Vagina (tissue), 2 donors: ENCODE measurements around the gene PROM2. TPM values are rescaled to one million over a fixed set of nuclear protein-coding genes. Genes with fewer than 3 reads are reported as not detected.

ENCODE experiments used
- DNase-seq, 2 donors: peaks; one replicate each; pipeline ENCODE4 v3.0.0-alpha.2; 2017; ENCODE audit errors: extremely low spot score in 2 of 2
- H3K27ac ChIP-seq: fragments of 200-600 bp; sonication (generic); one replicate; pipeline ENCODE4 v1.5.1; 2019
- H3K27me3 ChIP-seq: fragments of 200-600 bp; sonication (generic); one replicate; pipeline ENCODE4 v1.5.1; 2019
- H3K36me3 ChIP-seq, 2 donors: fragments of 200-600 bp; sonication (generic); one replicate each; pipeline ENCODE4 v1.5.1; 2017 to 2019
- H3K4me1 ChIP-seq: fragments of 200-600 bp; sonication (generic); one replicate; pipeline ENCODE4 v1.5.1; 2019
- H3K4me3 ChIP-seq, 2 donors: fragments of 200-600 bp; sonication (generic); 1 replicate in 1 of 2; 2 replicates in 1 of 2; pipeline ENCODE4 v1.5.1; 2016 to 2019
- H3K9me3 ChIP-seq: fragments of 200-600 bp; sonication (generic); one replicate; pipeline ENCODE4 v1.5.1; 2019
- POLR2A ChIP-seq, 2 donors: fragments of 450-650 bp; IDR thresholded peaks; one replicate each; pipeline ENCODE4 v1.6.1; 2017; ENCODE audit warnings: antibody characterized with exemption in 2 of 2, mild to moderate bottlenecking in 2 of 2, moderate library complexity in 2 of 2
- POLR2AphosphoS5 ChIP-seq, 2 donors: sonication (generic); formaldehyde crosslinking; IDR thresholded peaks; one replicate each; pipeline ENCODE4 v1.9.0; 2017; ENCODE audit warnings: antibody characterized with exemption in 2 of 2, mild to moderate bottlenecking in 2 of 2, low read depth in 1 of 2; ENCODE audit not compliant: insufficient read depth in 1 of 2
- intact Hi-C: fragments of 100-400 bp; cut with DNase I; formaldehyde crosslinking; loops from one replicate; pipeline ENCODE4 v1.15.1; 2023
- total RNA-seq: library from RNA; depleted of rRNA; stranded (reverse); fragments of >200 nt; gene quantifications from one replicate; pipeline ENCODE4 v1.2.3, GENCODE V29; 2016
- TF ChIP-seq, protein P1 (sequence below), 3 experiments: fragments of 450-650 bp in 2 of 3; fragments of 200-600 bp in 1 of 3; sonication (generic) in 1 of 3; IDR thresholded peaks; one replicate each; pipeline ENCODE4 v1.5.1; 2017 to 2019; ENCODE audit warnings: antibody characterized with exemption in 3 of 3, mild to moderate bottlenecking in 2 of 3, moderate library complexity in 2 of 3

Gene PROM2
- total RNA-seq, 1 donor from 2014 or later, result 70.5 TPM

- Histone ChIP-seq H3K4me1 (no peaks in the 10 kb centered on the region), H3K4me3 (no peak overlapping the region), H3K9me3 (no peaks in the 10 kb centered on the region), H3K27ac (no peak overlapping the region), H3K27me3 (no peaks in the 10 kb centered on the region), H3K36me3 (no peaks in the 10 kb centered on the region)
- TF ChIP-seq POLR2A (IDR thresholded peaks at IDR 0.05) (no peak), POLR2AphosphoS5 (IDR thresholded peaks at IDR 0.05; ENCODE audit: insufficient read depth in 1 of 2, low read depth in 1 of 2) (no peak)
- TF ChIP-seq, protein P1, sequence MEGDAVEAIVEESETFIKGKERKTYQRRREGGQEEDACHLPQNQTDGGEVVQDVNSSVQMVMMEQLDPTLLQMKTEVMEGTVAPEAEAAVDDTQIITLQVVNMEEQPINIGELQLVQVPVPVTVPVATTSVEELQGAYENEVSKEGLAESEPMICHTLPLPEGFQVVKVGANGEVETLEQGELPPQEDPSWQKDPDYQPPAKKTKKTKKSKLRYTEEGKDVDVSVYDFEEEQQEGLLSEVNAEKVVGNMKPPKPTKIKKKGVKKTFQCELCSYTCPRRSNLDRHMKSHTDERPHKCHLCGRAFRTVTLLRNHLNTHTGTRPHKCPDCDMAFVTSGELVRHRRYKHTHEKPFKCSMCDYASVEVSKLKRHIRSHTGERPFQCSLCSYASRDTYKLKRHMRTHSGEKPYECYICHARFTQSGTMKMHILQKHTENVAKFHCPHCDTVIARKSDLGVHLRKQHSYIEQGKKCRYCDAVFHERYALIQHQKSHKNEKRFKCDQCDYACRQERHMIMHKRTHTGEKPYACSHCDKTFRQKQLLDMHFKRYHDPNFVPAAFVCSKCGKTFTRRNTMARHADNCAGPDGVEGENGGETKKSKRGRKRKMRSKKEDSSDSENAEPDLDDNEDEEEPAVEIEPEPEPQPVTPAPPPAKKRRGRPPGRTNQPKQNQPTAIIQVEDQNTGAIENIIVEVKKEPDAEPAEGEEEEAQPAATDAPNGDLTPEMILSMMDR (IDR thresholded peaks at IDR 0.05), result no peak
- DNase-seq, result no peak
- intact Hi-C loops, result no loop called here
Measured at GRCh38 chr2:95325590-95326432, 51.6 kb downstream of the PROM2 start.

DNA sequence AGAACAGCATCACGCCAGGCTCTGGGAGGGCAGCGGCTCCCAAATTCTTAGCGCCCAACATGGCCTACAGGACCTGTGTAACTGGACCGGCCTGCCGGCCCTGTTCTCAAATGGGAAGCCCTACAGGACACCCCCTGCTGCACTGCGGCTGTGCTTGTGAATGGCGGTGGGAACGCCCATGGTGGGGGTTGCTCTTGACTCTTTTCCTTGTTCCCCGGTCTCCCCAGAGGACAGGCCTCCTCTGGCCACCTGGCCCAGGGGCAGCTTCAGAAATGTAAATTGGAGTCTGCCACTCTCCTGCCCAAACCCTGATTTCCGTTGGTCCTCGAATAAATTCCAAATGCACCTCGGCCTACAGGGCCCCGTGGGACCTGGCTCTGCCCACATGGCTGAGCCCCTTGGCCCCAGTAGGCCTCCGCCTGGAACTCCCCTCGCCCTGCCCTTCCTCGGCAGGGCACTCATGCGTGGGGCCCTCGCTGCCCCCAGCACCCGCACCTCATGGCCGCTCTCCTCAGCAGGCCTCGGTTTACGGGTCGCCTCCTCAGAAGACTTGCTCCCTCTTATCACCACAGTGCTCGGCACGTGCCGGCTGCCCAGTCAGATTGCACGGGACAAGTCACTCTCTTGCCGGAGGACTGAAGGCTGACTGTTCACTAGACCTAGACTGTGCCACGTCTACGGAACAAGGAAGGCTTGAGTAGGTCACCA is 52.3 kb downstream of the PROM2 start:
- TF ChIP-seq POLR2AphosphoS5 (IDR thresholded peaks at IDR 0.05; ENCODE audit: insufficient read depth in 1 of 2, low read depth in 1 of 2) (no peak), POLR2A (IDR thresholded peaks at IDR 0.05) (no peak)
- TF ChIP-seq, protein P1 (IDR thresholded peaks at IDR 0.05), result no peak
- Histone ChIP-seq H3K27ac (no peak overlapping the region), H3K4me3 (no peak overlapping the region), H3K36me3 (no peaks in the 10 kb centered on the region), H3K27me3 (no peaks in the 10 kb centered on the region), H3K4me1 (no peaks in the 10 kb centered on the region), H3K9me3 (no peaks in the 10 kb centered on the region)
- intact Hi-C loops, result no loop called here
- no peak for DNase-seq

GRCh38 chr2:95327861-95328260 is 53.6 kb downstream of the PROM2 start:
- Histone ChIP-seq H3K36me3 (no peaks in the 10 kb centered on the region), H3K27me3 (no peaks in the 10 kb centered on the region), H3K4me1 (no peaks in the 10 kb centered on the region), H3K4me3 (no peak overlapping the region), H3K27ac (no peak overlapping the region), H3K9me3 (no peaks in the 10 kb centered on the region)
- TF ChIP-seq POLR2A (IDR thresholded peaks at IDR 0.05) (no peak), POLR2AphosphoS5 (IDR thresholded peaks at IDR 0.05; ENCODE audit: insufficient read depth in 1 of 2, low read depth in 1 of 2) (no peak)
- TF ChIP-seq, protein P1 (IDR thresholded peaks at IDR 0.05), result no peak
- intact Hi-C loops, result no loop called here
- no peak for DNase-seq

GRCh38 chr2:95328358-95329125 is 54.3 kb downstream of the PROM2 start:
- H3K27me3 ChIP-seq, result no peaks in the 10 kb centered on the region
- TF ChIP-seq, protein P1 (IDR thresholded peaks at IDR 0.05), result no peak
- TF ChIP-seq POLR2AphosphoS5 (IDR thresholded peaks at IDR 0.05; ENCODE audit: insufficient read depth in 1 of 2, low read depth in 1 of 2) (no peak), POLR2A (IDR thresholded peaks at IDR 0.05) (no peak)
- H3K27ac ChIP-seq, result no peak overlapping the region
- H3K36me3 ChIP-seq, result no peaks in the 10 kb centered on the region
- H3K9me3 ChIP-seq, result no peaks in the 10 kb centered on the region
- intact Hi-C loops, result no loop called here
- H3K4me3 ChIP-seq, result no peak overlapping the region
- DNase-seq, result no peak
- H3K4me1 ChIP-seq, result peaks cover 3% of the 10 kb centered on the region
